Stimulated activated CD8-positive, alpha-beta memory T cell treated with anti-CD3 and anti-CD28 coated beads, Interleukin-7, amount 100 ng/mL, for 1 hour (primary cell): ENCODE results near the gene DNER.
"Not testable (repeated sequence)": the region's sequence is repeated elsewhere in the genome, so short reads cannot be mapped to it uniquely, and the experiment has no call there.

Experiments used
- DNase-seq, 2 donors: peaks; one replicate each; pipeline ENCODE4 v3.0.0-alpha.2; 2020; ENCODE audit warnings: low read depth in 2 of 2

The DNER gene

DNA sequence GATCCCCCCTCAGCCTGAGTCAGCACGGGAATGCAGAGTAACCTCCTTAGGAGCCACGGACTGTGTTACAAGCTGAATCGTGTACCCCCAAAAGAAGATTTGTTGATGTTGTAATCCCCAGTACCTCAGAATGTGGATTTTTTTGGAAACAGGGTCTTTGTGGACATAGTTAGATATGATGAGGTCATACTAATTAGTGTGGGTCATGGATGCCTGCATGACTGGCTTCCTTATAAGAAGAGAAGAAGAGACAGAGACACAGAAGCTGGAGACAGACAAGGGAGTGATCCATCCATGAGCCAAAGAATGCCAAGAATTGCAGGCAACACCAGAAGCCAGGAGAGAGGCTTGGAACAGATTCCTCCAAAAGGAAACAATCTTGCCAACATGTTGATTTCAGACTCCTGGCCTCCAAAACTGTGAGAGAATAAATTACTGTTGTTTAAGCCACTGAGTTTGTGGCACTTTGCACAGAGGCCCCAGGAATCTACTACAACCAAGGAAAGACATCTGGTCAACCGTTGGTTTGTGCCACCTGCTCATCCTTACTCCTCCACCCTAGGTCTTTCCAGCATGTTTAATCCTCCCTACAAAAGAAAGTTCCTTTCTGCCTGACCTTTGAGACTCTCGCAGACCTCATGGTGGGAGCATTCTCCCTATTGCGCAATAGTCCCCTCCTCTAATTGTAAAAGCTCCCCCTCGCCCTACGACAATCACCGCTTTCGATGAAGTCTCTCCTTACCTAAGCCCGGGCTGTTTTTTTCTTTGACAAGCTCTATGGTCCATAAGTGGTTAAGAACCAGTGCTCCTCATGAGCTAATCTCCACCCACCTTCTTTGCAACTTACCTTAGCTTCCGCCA lies 91.6 kb downstream of the DNER start:
- DNase-seq, result no peak

DNA sequence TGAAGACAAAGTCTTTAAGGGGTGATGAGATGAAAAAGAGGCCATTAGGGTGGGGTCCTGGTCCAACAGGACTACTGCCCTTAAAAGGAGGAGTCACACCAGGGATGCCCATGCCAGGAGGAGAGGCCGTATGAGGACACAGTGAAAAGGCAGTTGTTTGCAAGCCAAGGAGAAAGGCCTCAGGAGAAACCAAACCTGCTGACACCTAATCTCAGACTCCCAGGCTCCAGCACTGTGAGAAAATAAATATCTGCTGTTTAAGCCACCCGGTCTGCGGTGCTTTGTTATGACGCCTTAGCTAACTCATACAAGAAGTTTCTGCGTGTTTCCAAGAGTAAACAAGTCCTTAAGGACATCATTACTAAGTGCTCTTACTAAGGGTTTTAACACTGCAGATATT lies 93.6 kb downstream of the DNER start:
- no peak for DNase-seq

DNA sequence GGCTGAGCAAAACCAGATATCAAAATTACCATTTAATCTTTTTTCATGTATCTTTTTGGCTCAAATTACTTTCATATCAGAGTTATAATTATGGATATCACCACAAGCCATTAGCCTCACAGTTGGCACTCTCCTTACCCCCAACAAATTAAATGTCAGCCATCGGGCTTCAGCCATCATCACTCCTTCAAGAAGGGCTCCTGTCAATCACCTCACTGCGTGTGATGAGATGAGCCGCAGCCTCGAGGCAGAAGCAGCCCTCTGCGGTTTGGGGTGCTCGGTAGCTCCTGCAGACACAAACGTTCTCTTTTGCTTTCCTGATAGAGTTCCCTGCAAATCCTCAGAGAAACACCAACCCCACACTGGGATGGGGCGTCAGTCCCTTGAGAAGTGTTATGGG lies 94.1 kb downstream of the DNER start:
- no peak for DNase-seq

DNA sequence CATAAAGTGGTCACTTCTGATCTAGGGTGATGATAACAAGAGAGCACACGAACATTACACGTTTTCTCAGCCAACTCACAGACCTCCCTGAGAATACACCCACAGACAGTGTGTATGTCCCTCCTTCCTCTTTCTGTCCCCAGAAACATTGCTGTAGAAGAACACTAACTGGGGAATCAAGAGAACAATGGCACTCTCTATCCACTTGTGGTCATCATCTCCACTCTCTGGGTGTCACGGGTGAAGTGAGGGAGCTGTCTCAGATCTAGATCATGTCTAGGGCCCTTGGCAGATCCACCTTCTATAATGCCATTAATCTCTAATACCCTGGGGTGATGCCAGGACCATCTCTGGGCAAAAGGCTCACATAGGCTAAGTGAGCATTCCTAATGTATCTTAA lies 97.9 kb downstream of the DNER start:
- DNase-seq, result no peak

DNA sequence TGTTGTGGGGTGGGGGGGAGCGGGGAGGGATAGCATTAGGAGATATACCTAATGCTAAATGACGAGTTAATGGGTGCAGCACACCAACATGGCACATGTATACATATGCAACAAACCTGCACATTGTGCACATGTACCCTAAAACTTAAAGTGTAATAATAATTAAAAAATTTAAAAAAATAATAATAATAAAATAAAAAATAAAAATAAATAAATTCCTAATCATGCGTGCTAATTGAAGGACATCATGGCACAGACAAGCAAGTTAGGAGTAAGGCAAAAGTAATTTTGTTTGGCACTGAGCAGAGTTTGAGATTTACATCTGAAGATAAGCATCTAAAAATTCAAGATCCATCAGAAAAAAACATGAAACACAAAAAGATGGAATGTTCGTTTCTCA lies 100.3 kb downstream of the DNER start:
- DNase-seq, result not testable (repeated sequence)

DNA sequence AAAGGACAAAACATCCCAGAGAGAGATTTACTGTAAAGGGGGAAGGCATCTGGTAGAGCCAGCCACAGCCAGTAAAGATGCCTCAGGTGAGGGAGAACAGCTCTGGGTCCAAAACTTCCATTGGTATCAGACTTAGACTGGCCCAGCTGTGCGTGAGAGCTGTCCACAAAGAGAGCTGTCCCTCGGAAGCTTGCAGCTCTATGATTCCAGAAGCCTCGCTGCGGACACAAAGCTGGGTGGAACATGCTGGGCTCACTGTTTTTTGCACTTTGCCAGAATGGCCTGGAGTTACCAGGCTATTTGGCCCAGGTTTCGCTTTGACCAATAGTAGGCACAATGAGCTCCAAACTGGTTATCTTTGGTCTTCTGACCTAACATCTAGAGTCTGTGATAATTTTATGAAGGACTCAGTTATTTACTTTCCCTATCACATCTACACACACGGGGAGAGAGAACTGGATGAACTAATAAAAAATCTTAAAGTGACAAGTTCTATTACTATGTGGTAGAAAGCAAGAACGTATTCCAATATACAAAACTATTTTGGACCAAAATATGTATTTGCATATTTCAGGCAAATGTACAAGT lies 101.9 kb downstream of the DNER start:
- DNase-seq, result no peak

DNA sequence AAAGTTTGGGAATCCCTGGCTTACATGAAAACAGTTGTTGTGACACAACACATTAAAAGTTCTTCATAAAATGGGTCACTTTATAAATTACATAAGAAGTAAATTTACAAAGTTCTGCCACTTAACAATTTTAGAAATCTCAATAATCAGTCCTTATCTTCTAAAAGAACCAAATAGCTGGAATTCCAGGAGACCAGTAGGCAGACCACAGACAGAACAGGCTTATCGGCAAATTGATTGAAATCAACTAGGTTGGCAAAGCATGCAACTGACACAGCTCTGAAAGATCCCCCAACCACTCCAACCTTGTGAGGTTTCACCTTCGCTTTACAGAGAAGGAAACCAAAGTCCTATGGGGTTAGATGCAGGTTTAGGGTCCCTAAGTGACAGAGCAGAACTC lies 103.0 kb downstream of the DNER start:
- no peak for DNase-seq

DNA sequence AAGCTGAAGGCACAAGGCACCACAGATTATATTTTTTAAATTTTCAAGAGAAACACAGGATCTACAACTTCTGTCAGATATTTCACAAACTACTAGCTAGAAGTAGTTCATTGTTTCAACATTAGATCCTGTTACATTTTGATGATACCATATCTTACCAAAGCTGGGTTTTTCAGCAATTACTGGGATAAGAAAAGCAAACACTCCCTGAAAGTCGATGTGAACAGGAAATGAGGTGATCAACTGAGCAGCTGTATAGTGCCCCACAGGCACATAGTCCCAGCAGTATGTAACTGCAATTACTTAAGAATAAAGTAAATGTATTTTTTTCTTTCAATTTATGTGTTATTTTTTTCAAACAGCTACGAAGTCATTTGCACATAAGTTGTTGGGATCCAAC lies 103.5 kb downstream of the DNER start:
- DNase-seq, result no peak

DNA sequence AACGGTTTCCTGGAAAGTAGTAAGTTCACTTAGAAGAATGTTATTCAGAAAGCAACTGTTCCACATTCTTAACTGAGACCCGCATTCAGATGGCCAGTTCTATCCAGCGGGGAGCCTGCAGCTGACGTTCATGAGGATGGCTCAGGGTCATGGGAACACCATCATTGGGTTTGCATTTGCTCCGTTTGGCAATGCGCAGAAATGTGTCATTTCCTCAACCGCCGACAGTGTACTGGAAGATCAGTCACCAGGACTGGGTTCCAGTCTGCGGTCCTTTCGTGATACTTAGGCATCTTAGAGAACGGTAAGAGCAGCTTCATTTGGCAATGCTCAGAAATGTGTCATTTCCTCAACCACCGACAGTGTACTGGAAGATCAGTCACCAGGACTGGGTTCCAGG lies 104.0 kb downstream of the DNER start:
- DNase-seq, result no peak

DNA sequence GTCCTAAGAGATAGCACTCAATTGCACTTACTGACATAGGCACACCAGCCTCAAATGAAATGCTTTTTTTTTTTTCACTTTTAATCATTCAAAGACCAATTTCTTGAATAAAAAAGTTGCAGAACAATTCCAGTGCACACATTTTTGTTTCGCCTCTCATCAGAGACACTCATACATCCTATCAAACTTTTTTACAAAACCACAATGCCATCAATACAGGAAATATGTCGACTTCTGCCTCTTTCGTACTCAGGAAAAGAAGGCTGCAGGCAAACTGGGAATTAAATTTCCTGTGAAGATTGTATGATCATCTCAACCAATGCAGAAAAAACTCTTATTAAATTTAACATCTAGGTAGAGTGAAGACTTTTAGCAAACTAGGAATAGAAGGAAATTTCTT lies 112.4 kb downstream of the DNER start:
- no peak for DNase-seq

DNA sequence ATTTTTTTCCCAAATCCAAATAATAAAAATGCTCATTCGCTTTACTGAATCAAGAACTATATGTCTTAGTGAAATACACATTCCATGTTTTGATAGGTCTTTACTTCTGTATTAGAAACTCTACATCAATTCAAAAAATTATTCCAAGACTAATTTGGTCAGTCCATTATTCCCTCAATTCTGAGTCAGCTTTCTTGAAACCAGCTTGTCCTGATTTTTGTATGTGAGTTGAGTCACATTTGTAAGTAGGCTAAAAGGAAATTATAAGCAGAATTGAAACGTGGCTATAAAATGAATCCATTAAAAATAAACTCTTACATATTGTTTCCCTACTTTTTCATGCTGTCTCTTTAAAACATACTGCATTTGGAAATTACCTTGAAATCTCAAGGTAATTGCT lies 113.0 kb downstream of the DNER start:
- DNase-seq, result no peak

DNA sequence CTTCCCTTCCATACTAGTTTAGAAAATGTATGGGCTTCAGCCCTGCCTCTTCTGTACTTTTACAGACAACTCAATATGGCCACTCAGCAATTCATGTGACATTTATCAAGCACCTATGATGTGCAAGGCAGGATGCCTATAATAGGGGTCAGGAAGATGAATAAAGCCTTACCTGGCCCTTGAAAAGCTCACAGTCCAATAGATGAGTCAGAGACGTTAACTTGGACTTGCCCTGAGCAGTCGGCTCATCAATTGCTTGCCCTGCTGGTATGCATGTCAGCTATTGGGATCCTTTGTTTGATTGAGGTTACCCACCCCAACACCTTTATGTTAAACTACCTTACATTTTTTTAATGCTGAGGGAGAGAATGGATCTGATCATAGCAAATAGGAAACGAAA lies 116.1 kb downstream of the DNER start:
- DNase-seq, result no peak

DNA sequence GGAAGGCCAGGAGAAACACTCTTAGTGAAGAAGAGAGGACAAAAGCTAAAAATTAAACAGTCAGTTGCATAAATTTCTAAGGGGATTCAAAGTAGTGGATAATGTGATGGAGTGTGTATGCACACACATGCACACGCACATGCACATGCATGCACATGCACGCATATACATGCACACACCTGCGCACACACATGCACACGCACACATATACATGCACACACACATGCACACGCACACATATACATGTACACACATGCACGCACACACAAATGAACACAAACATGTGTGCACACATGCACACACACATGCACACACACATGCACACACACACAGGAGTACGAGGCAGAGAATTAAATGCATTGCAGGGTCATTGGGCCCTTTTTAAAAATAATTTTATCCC lies 117.6 kb downstream of the DNER start:
- no peak for DNase-seq

DNA sequence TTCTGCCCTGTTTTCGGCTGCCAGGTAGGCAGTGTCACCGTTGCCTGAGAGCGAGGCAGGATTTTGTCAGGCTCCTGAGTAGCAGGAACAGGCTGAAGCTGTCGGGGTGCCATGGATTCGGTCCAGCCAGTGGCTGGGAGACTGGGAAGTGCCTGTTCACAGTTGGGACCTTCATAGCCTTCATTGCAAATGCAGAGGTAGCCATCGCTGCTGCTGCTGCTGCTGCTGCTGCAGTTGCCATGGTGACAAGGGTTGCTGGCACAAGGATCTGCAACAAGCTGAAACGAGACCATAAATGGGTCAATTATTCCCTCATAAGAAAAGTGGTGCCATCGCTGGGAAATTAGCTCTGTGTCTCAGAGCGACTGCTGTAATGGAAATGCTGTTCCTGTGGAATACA lies 122.7 kb downstream of the DNER start:
- no peak for DNase-seq

DNA sequence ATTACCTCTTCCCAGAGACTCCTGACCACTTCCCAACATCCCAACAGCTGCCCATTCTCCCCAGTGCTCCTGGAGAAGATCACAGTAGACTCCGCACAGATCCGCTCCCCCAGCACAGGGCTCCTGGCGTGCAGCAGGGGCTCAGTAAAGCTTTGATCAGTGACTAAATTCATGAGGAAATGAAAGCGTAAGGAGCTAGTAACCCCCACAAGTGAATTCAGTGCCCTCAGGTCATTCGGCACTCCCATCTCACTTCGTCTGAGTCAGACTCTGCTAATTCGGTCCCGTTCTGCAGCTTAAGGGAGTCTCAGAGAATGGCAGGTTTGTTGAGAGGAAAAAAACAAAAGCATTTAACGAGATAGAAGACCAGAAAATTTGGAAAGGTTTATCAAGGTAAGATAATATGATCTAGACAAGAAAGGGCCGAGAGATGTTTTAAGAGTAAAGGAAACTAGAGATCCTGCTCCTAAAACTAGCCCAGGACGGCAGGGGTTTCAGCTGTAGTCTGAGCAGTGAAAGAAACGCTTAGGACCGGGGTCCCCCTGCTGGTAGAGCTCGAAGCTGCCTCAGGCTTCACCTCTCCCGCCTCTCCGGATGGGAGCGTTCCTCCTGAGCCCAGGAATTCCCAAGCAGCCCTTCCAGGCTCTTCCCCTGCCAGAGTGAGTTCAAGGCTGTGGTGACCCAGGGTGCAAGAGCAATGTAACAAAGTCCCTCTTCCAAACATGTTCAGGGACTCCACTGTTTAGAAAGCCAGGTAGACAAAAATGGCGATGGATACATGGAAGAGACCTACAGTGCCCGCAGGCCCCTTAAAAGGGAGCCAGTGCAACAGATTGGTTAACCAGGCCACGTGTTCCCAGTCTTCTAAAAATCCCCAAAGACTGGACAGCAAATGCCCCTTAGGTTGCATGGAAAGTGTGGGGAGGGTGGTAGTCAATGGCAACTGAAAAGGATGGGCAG lies 127.3 kb downstream of the DNER start:
- no peak for DNase-seq

DNA sequence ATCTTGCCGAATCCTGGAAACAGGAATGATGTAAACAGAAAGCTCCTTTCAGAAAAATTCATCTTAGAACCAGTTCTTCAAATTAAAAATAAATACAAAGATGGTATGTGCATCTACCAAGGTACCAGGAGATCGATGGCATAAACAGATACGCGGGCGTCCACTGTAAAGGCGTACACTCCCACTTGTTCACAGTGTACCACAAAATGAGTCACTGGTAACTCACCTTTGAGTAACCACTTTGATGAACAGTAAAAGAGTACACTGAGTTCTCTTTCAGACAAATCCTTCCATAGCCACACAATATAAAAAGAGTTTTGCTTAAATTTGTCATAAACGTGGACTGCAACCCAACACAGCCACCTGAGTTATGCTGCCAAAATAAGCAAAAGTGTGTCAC lies 128.3 kb downstream of the DNER start:
- no peak for DNase-seq

DNA sequence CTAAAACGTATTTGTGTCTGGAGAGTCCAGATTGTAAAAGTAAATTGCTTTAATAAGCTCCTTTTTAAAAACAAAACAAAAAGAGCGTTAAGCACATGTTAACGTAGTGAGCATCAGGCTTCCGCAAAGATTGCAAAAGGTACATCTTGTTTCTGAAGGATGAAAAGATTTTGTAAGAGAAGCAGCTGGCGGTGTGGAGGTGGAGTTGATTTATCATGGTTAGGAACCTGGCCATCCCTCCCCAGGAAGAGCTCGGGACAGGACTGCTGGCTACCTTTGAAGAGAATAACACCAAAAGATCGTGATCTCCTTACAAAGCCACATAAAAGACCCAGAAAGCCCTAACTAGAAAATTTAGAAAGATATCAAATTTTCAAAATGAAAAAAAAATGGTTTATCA lies 132.2 kb downstream of the DNER start:
- DNase-seq, result no peak

DNA sequence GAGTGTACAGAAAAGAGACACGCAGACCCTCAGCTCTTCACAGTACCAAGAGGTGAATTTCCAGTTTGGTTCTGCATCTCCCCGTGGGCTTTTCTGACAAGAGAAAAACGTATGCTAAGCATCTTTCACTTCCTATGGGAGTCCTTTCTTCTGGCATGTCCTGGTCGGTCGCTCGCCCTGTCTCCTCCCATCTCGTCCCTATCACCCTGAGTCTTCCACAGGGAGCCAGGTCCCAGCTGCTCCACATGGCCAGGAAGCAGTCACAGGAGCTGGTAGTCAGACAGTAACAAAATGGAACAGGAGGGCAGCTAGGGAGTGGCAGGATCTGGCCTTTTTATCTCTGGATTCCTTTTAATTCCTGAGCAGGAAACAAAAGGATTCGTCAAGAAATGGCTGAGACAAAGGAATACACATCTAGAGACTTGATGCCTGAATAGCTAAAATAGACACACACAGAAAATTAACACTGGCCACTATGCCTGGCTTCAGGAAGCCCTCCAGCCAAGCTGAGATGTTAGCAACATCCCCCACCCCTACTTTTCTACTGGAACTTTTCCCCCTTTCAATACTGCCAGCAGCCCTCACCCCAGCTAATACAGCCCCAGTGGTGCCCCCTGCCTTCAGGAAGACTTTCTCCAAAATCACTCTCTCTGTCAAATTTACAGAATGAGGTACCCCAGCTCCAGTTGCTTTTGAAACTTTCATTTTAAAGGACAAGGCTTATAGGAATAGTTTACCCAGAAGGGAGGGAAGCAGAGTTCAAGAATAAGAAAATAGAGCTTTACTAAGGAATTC lies 136.1 kb downstream of the DNER start:
- DNase-seq, result no peak

DNA sequence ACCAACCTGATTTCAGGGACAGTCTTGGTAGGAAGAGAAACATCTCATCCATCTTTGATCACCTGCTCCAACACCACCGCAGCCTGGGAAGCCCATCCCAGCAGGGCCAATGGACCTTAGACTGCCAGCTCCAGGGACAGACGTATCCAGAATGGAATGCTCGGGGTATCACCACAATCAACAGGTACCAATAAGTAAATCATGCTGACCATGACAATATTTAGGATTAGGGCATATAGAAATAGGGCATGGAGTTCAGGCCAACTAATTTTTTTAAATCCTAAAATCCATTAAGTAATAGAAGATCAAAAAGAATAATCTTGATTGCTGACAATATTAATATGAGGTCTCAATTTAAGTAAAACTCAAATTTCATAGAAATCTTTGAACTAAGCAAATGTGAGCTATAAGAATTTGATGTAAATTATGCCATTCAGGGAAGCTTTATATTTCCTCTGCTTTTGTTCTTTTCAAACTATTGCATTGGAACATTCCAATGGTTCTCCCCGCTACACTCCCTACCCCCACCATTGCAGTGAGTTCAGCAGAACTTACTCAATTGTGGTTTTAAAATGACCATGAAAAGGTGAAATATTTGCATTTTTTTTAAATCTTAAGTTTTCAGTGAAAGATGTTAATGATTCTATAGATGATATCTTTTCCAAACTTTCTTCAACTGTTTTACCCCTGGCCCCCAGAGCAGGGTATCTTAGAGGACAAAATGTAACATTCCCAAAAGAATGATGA lies 138.6 kb downstream of the DNER start:
- no peak for DNase-seq

DNA sequence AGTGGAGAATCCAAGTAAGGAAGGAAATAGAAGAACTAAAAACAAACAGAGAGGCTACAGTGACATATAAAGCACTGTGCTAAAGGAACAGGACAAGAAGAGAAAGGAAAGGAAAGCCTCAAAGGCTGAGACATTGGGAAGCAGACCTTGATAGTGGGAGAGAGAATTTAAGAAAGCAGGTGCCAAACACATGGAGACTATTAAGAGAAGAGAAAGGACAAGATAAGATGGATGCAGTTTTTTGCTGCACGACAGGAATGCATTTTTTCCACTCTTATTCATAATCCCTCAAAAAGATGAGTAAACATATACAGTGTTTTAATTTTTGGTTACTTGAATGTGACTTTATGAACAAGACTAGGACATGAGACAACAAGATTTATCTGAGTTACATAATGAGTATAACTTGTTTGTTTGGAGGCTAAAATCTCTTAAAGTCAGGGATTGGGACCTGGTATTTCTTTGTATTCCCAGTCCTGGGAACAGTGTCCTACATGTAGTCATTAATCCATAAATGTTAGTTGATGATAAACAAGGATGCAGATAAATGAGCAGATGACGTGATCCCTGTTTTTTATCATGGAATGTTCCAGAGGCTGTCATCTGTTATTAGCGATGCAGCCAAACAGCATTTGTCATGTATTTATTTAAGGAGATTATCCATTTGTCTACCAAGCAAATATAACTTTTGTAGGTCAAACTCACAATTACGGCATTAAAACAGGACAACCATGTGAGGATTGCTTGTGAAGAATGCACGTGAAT lies 141.7 kb downstream of the DNER start:
- DNase-seq, result no peak
